SK-N-MC (cell line): ENCODE data around the gene IDE.

ENCODE experiments used
- EZH2 ChIP-seq: fragments of 200-600 bp; sonication (generic); IDR thresholded peaks from one replicate; pipeline ENCODE4 v1.6.1; 2017; ENCODE audit warnings: antibody characterized with exemption
- POLR2AphosphoS5 ChIP-seq: IDR thresholded peaks from 2 replicates; pipeline ENCODE4 v1.6.1; 2012; ENCODE audit warnings: mild to moderate bottlenecking, low read depth, low read length, borderline replicate concordance

DNA sequence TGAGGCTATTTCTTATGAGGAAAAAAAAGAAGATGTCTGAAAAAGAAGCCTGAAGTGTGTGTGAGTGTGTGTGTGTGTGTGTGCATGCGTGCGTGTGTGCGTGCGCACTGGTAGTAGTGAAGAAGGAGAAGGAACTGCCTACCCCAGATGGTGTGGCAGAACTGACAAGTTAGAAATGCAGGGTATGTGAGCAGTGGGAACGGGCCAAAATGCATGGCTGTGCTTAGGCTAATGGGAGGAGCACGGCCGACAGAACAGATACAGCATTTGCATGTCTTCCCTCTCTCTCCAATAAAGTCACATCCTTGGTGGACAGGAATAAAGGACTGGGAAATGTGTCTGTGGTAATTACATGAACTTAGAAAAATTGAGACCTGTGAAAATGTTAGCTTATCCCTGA lies 94.3 kb downstream of the IDE start:
- TF ChIP-seq EZH2: no peak
- no peak for TF ChIP-seq POLR2AphosphoS5
